Colonic mucosa (tissue), 4 donors: ENCODE measurements around the gene LPAR3. TPM values are rescaled to one million over a fixed set of nuclear protein-coding genes. Genes with fewer than 3 reads are reported as not detected.

ENCODE experiments used
- DNase-seq: peaks from one replicate; pipeline ENCODE4 v3.0.0-alpha.2; 2020
- H3K27ac ChIP-seq: fragments of 200-600 bp; one replicate; pipeline ENCODE4 v1.8.0; 2021
- H3K27me3 ChIP-seq: fragments of 200-600 bp; one replicate; pipeline ENCODE4 v1.8.0; 2021
- H3K36me3 ChIP-seq: fragments of 200-600 bp; one replicate; pipeline ENCODE4 v1.8.0; 2021
- H3K4me1 ChIP-seq: fragments of 200-600 bp; one replicate; pipeline ENCODE4 v1.8.0; 2021; ENCODE audit warnings: mild to moderate bottlenecking
- H3K4me3 ChIP-seq: fragments of 200-600 bp; one replicate; pipeline ENCODE4 v1.8.0; 2021
- H3K9ac ChIP-seq, 2 donors: one replicate each; pipeline ENCODE4 v1.7.0; 2013; ENCODE audit warnings: control low read depth in 2 of 2, low read depth in 2 of 2, low read length in 2 of 2
- H3K9me3 ChIP-seq: fragments of 200-600 bp; one replicate; pipeline ENCODE4 v1.8.0; 2021
- intact Hi-C: fragments of 100-400 bp; cut with DNase I; formaldehyde crosslinking; loops from one replicate; pipeline ENCODE4 v1.14.1; 2022
- total RNA-seq, 2 donors: library from RNA; stranded (reverse); fragmentation: NEBNext Ultra II Directional in 1 of 2; extraction: Animal tissue kit (Norgen Biotek cat#: 25700) in 1 of 2; gene quantifications; one replicate each; pipeline ENCODE4 v1.2.1, GENCODE V29; 2021
- TF ChIP-seq, protein P1 (sequence below): fragments of 200-600 bp; IDR thresholded peaks from one replicate; pipeline ENCODE4 v1.8.0; 2022; ENCODE audit warnings: antibody characterized with exemption, mild to moderate bottlenecking
- donor health status: healthy.
- donor health status: DM: no; HTN: no; CAD: no.
- donor health status: DM: no; HTN: no; CAD: no.

The LPAR3 gene
- total RNA-seq, 2 donors from 2014 or later, result 2.3 to 3.6 TPM

DNA sequence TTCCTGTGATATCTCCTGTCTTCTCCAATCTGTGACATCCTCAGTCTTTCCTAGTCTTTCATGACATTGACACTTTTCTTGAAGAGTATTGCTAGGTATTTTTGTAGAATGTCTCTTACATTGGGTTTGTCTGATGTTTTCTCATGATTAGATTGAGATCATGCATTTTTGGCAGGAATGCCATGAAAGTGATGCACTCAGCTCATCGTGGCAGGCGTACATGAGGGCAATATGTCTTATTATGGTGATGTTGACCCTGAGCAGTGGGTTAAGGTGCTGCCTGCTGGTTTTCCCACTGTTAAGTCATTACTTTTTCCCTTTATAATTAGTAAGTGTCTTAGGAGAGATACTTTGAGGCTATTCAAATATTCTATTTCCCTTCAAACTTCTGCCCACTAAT is 122.5 kb downstream of the LPAR3 start:
- no peak overlapping the region for H3K9ac ChIP-seq
- H3K9me3 ChIP-seq, result no peaks in the 10 kb centered on the region
- DNase-seq, result no peak
- intact Hi-C loops, result loop anchor here (5.0 kb wide), 1 partner anchor 162 kb away; no protein-coding TSS in a partner anchor
- H3K4me1 ChIP-seq, result no peaks in the 10 kb centered on the region
- H3K36me3 ChIP-seq, result no peaks in the 10 kb centered on the region
- no peak overlapping the region for H3K4me3 ChIP-seq
- no peaks in the 10 kb centered on the region for H3K27me3 ChIP-seq
- TF ChIP-seq, protein P1, sequence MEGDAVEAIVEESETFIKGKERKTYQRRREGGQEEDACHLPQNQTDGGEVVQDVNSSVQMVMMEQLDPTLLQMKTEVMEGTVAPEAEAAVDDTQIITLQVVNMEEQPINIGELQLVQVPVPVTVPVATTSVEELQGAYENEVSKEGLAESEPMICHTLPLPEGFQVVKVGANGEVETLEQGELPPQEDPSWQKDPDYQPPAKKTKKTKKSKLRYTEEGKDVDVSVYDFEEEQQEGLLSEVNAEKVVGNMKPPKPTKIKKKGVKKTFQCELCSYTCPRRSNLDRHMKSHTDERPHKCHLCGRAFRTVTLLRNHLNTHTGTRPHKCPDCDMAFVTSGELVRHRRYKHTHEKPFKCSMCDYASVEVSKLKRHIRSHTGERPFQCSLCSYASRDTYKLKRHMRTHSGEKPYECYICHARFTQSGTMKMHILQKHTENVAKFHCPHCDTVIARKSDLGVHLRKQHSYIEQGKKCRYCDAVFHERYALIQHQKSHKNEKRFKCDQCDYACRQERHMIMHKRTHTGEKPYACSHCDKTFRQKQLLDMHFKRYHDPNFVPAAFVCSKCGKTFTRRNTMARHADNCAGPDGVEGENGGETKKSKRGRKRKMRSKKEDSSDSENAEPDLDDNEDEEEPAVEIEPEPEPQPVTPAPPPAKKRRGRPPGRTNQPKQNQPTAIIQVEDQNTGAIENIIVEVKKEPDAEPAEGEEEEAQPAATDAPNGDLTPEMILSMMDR, result no peak
- H3K27ac ChIP-seq, result no peak overlapping the region

- no peak for DNase-seq
- Histone ChIP-seq H3K9me3 (no peaks in the 10 kb centered on the region), H3K4me1 (no peaks in the 10 kb centered on the region), H3K36me3 (no peaks in the 10 kb centered on the region), H3K9ac (no peak overlapping the region), H3K27ac (no peak overlapping the region), H3K4me3 (no peak overlapping the region), H3K27me3 (no peaks in the 10 kb centered on the region)
- TF ChIP-seq, protein P1, result no peak
- intact Hi-C loops, result loop anchor here (5.0 kb wide), 1 partner anchor 163 kb away; no protein-coding TSS in a partner anchor
These were observed 123.4 kb downstream of the LPAR3 start for GRCh38 chr1:84769636-84770035.

DNA sequence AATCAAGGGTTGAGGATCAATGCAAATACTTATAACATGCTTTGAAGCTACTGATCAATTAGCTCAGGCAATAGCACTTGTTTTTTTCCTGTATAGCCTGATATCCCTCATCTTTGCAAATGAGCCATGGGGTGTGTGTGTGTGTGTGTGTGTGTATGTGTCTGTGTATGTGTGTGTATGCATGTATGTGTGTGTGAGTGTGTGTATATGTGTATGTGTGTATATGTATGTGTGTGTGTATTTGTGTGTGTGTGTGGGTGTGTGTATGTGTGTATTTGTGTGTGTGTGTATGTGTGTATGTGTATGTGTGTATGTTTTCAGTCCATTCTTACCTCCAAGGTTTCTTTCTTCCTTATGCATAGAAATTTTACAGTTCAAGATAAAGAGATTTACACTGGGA is 124.4 kb downstream of the LPAR3 start:
- TF ChIP-seq, protein P1, result no peak
- H3K9ac ChIP-seq, result no peak overlapping the region
- no peaks in the 10 kb centered on the region for H3K9me3 ChIP-seq
- no peaks in the 10 kb centered on the region for H3K27me3 ChIP-seq
- H3K36me3 ChIP-seq, result no peaks in the 10 kb centered on the region
- H3K27ac ChIP-seq, result no peak overlapping the region
- H3K4me3 ChIP-seq, result no peak overlapping the region
- no peaks in the 10 kb centered on the region for H3K4me1 ChIP-seq
- no peak for DNase-seq
- intact Hi-C loops, result no loop called here

GRCh38 chr1:84763912-84764680 is 128.9 kb downstream of the LPAR3 start:
- Histone ChIP-seq H3K27ac (no peak overlapping the region), H3K36me3 (no peaks in the 10 kb centered on the region), H3K4me1 (no peaks in the 10 kb centered on the region), H3K9me3 (no peaks in the 10 kb centered on the region), H3K4me3 (no peak overlapping the region), H3K27me3 (no peaks in the 10 kb centered on the region), H3K9ac (no peak overlapping the region)
- no peak for DNase-seq
- intact Hi-C loops, result no loop called here
- TF ChIP-seq, protein P1, result no peak

DNA sequence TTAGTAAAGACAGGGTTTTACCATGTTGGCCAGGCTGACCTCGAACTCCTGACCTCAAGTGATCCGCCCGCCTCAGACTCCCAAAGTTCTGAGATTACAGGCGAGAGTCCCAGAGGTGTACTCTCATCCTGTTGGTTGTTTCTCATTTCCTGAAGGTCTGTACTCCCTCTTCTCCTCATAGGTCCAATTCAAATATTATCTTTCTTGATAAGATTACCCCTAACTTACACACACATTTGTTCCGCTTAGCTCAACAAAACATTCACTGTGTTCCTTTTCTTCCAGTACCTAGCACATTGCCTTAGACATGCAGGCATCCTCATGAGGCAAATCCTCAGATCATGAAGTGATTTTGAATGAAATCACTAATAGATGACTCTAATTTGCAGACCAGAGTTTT is 130.3 kb downstream of the LPAR3 start:
- DNase-seq, result no peak
- Histone ChIP-seq H3K4me3 (no peak overlapping the region), H3K36me3 (no peaks in the 10 kb centered on the region), H3K27ac (no peak overlapping the region), H3K4me1 (no peaks in the 10 kb centered on the region), H3K9ac (no peak overlapping the region), H3K27me3 (no peaks in the 10 kb centered on the region), H3K9me3 (no peaks in the 10 kb centered on the region)
- intact Hi-C loops, result no loop called here
- TF ChIP-seq, protein P1, result no peak

Other genes with a start within 250 kb of the LPAR3 start
- 10 to 100 TPM; 13.9 to 16.9 TPM for gene SSX2IP, start 202.7 kb downstream of the LPAR3 start, total RNA-seq
- gene MCOLN2, start 103.9 kb upstream of the LPAR3 start, total RNA-seq, result 10 to 100 TPM; 15.4 to 21.6 TPM
- 1 to 10 TPM in 1 of 2 donors, under 1 TPM in 1; 0.98 to 1.1 TPM for gene MCOLN3, start 155.3 kb upstream of the LPAR3 start, total RNA-seq